ENCODE measurements around the gene LMOD2.

DNA sequence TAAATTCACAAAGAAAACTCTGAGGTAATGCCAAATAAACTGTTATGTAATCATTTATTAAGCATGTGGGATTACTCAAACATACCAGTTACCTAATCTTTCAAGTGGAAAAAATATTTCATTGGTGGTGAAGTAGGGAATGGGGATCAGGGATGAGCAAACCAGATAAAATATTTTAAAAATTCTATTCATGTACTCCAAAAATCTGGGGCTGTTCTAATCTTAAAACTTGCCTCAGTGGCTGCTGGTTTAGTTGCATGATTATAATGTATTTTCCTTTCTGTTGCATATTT is 19.5 kb downstream of the LMOD2 start:
- no peak for TF ChIP-seq POLR2A (IDR thresholded peaks at IDR 0.05)
- TF ChIP-seq CTCF (IDR thresholded peaks at IDR 0.05): no peak

Data from esophagus squamous epithelium (tissue), 4 donors.